HCT116 (cell line): ENCODE measurements around the gene CDC42BPB. TPM values are rescaled to one million over a fixed set of nuclear protein-coding genes. Genes with fewer than 3 reads are reported as not detected.

Source experiments
- ATAC-seq: fragments of 200-7000 bp; cut with Tn5 transposase; 2 replicates; pipeline ENCODE4 v1.9.1; 2020; ENCODE audit warnings: mild to moderate bottlenecking, moderate library complexity
- Bru-seq: library from RNA; stranded (reverse); fragments of 400-500 nt; gene quantifications from one replicate; lab custom pipeline; 2021; lab: Mats Ljungman, UMichigan
- BruChase-seq, 2 experiments: library from RNA; stranded (reverse); fragments of 400-500 nt; gene quantifications; one replicate each; lab custom pipeline; 2021; lab: Mats Ljungman, UMichigan
- BruUV-seq: library from RNA; stranded (reverse); fragments of 400-500 nt; replicated peaks from 2 replicates; lab custom pipeline; 2021; lab: Mats Ljungman, UMichigan
- CTCF ChIA-PET: fragments of 300-600 bp; sonication (Branson Sonifier 250); formaldehyde crosslinking; loops from one replicate; lab custom pipeline; 2021; ENCODE audit warnings: antibody characterized with exemption; lab: Charles Lee
- POLR2A ChIA-PET: fragments of 300-600, 350-600 bp; sonication (Branson Sonifier 250); formaldehyde crosslinking; loops from one replicate; lab custom pipeline; 2021; ENCODE audit warnings: antibody characterized with exemption; lab: Charles Lee
- RAD21 ChIA-PET, 2 experiments: fragments of 300-600 bp; sonication (Branson Sonifier 250); formaldehyde crosslinking; loops; one replicate each; lab custom pipeline; 2023; ENCODE audit warnings: low total read pairs in 2 of 2; ENCODE audit not compliant: uncharacterized antibody in 2 of 2, unreplicated experiment in 2 of 2, low non-redundant PET in 1 of 2; lab: Charles Lee
- DNase-seq: peaks from one replicate; pipeline ENCODE4 v3.0.0-alpha.2; 2010; ENCODE audit warnings: low read depth, low spot score
- H2AFZ ChIP-seq: fragments of 200-600 bp; shearing (Covaris generic), sonication (generic); 2 replicates; pipeline ENCODE4 v1.6.1; 2017; ENCODE audit warnings: low read depth, mixed run types, mixed read lengths, antibody characterized with exemption, low read length; ENCODE audit not compliant: poor library complexity, severe bottlenecking
- H3K27ac ChIP-seq: 2 replicates; pipeline ENCODE4 v1.5.1; 2012; ENCODE audit warnings: low read depth, low read length
- H3K27me3 ChIP-seq: fragments of 200-600 bp; sonication (generic); 2 replicates; pipeline ENCODE4 v1.6.1; 2016; ENCODE audit warnings: mixed run types, low read length, mixed read lengths; ENCODE audit not compliant: insufficient read depth
- H3K36me3 ChIP-seq, 2 experiments: fragments of 200-500 bp in 1 of 2; fragments of 200-600 bp in 1 of 2; sonication (Bioruptor generic) in 1 of 2; sonication (generic) in 1 of 2; 2 replicates each; pipeline versions ENCODE4 v1.5.1 to v1.6.1; 2014 to 2016; ENCODE audit warnings: low read length in 2 of 2, inconsistent platforms in 1 of 2, mixed read lengths in 1 of 2, mixed run types in 1 of 2; ENCODE audit not compliant: insufficient read depth in 2 of 2, control insufficient read depth in 1 of 2
- H3K4me1 ChIP-seq, 2 experiments: fragments of 200-600 bp in 1 of 2; sonication (generic) in 1 of 2; 2 replicates each; pipeline versions ENCODE4 v1.5.1 to v1.6.1; 2012 to 2017; ENCODE audit warnings: low read length in 2 of 2, inconsistent platforms in 1 of 2, mild to moderate bottlenecking in 1 of 2, mixed read lengths in 1 of 2, mixed run types in 1 of 2, moderate library complexity in 1 of 2; ENCODE audit not compliant: insufficient read depth in 2 of 2, control insufficient read depth in 1 of 2
- H3K4me2 ChIP-seq: fragments of 200-600 bp; sonication (generic); 2 replicates; pipeline ENCODE4 v1.6.1; 2017; ENCODE audit warnings: mixed run types, low read length, mixed read lengths
- H3K4me3 ChIP-seq, 2 experiments: fragments of 200-600 bp in 1 of 2; sonication (generic) in 1 of 2; replicated peaks in 1 of 2; 2 replicates each; pipeline ENCODE4 v1.5.1; 2011 to 2016; ENCODE audit warnings: low read length in 2 of 2, control low read depth in 1 of 2, low read depth in 1 of 2, mild to moderate bottlenecking in 1 of 2, mixed read lengths in 1 of 2, mixed run types in 1 of 2
- H3K79me2 ChIP-seq: fragments of 200-600 bp; sonication (generic); 2 replicates; pipeline ENCODE4 v1.6.1; 2017; ENCODE audit warnings: mild to moderate bottlenecking, mixed run types, low read length, moderate library complexity, mixed read lengths; ENCODE audit not compliant: insufficient read depth
- H3K9ac ChIP-seq: fragments of 200-600 bp; sonication (generic); 2 replicates; pipeline ENCODE4 v1.6.1; 2016; ENCODE audit warnings: low read length, mixed read lengths
- H3K9me2 ChIP-seq: fragments of 200-600 bp; sonication (generic), shearing (Covaris generic); 2 replicates; pipeline ENCODE4 v1.6.1; 2017; ENCODE audit warnings: mixed run types, mild to moderate bottlenecking, moderate library complexity; ENCODE audit not compliant: insufficient read depth
- H3K9me3 ChIP-seq, 2 experiments: fragments of 200-500 bp in 1 of 2; fragments of 200-600 bp in 1 of 2; sonication (Bioruptor generic) in 1 of 2; sonication (generic) in 1 of 2; 2 replicates each; pipeline ENCODE4 v1.6.1; 2014 to 2017; ENCODE audit warnings: low read length in 2 of 2, mixed read lengths in 2 of 2, inconsistent platforms in 1 of 2, low read depth in 1 of 2, mild to moderate bottlenecking in 1 of 2, mixed run types in 1 of 2, moderate library complexity in 1 of 2; ENCODE audit not compliant: control insufficient read depth in 1 of 2, insufficient read depth in 1 of 2
- H4K20me1 ChIP-seq: fragments of 200-600 bp; sonication (generic), shearing (Covaris generic); 2 replicates; pipeline ENCODE4 v1.6.1; 2017; ENCODE audit warnings: mixed run types, mild to moderate bottlenecking, moderate library complexity; ENCODE audit not compliant: insufficient read depth
- ATF3 ChIP-seq: IDR thresholded peaks from 2 replicates; pipeline ENCODE4 v1.6.1; 2012
- EGR1 ChIP-seq: IDR thresholded peaks from 2 replicates; pipeline ENCODE4 v1.6.1; 2012; ENCODE audit warnings: low read depth
- JUND ChIP-seq: IDR thresholded peaks from 2 replicates; pipeline ENCODE4 v1.6.1; 2012
- MAX ChIP-seq: IDR thresholded peaks from 2 replicates; pipeline ENCODE4 v1.6.1; 2012
- POLR2A ChIP-seq: IDR thresholded peaks from 2 replicates; pipeline ENCODE4 v1.7.0; 2011; ENCODE audit warnings: borderline replicate concordance; ENCODE audit not compliant: insufficient read depth, insufficient read length; ENCODE audit errors: extremely low read depth
- POLR2AphosphoS5 ChIP-seq: IDR thresholded peaks from 2 replicates; pipeline ENCODE4 v1.6.1; 2011; ENCODE audit warnings: mild to moderate bottlenecking, low read depth, low read length, moderate library complexity
- REST ChIP-seq: IDR thresholded peaks from 2 replicates; pipeline ENCODE4 v1.6.1; 2012; ENCODE audit warnings: low read depth
- SIN3A ChIP-seq: IDR thresholded peaks from 2 replicates; pipeline ENCODE4 v1.6.1; 2012; ENCODE audit warnings: low read depth
- YY1 ChIP-seq: IDR thresholded peaks from 2 replicates; pipeline ENCODE4 v1.6.1; 2011; ENCODE audit warnings: low read length, low read depth, moderate library complexity, mild to moderate bottlenecking; ENCODE audit not compliant: insufficient replicate concordance; ENCODE audit errors: extremely low read depth
- ZBTB33 ChIP-seq: IDR thresholded peaks from 2 replicates; pipeline ENCODE4 v1.6.1; 2011; ENCODE audit warnings: mild to moderate bottlenecking, low read length, moderate library complexity; ENCODE audit not compliant: insufficient replicate concordance; ENCODE audit errors: extremely low read depth
- ZFX ChIP-seq: fragments of 450-650 bp; IDR thresholded peaks from 2 replicates; pipeline ENCODE4 v1.6.1; 2017
- ZNF274 ChIP-seq: fragments of 200-500 bp; sonication (Bioruptor generic); IDR thresholded peaks from 2 replicates; pipeline ENCODE4 v1.6.1; 2014; ENCODE audit warnings: mild to moderate bottlenecking, low read depth, low read length, inconsistent platforms
- intact Hi-C: fragments of 100-400 bp; cut with micrococcal nuclease; formaldehyde crosslinking; loops from 2 replicates; pipeline ENCODE4 v1.10.0; 2022
- long read RNA-seq: library from polyadenylated mRNA; unstranded; transcript quantifications from one replicate; pipeline ENCODE4 v2.0.0, GENCODE V29; 2021; ENCODE audit not compliant: unreplicated experiment
- polyA plus RNA-seq: library from polyadenylated mRNA; unstranded; fragments of >200 nt; gene quantifications from 2 replicates; pipeline ENCODE4 v1.2.1, GENCODE V29; 2012; ENCODE audit warnings: missing spikeins
- total RNA-seq: library from RNA; stranded (reverse); gene quantifications from one replicate; pipeline ENCODE4 v1.2.1, GENCODE V29; 2021; ENCODE audit not compliant: unreplicated experiment

The CDC42BPB gene
- total RNA-seq (85.6 TPM), Bru-seq, nascent RNA (percentile 79 among the genes with signal in this experiment), BruChase-seq, experiment 1, labeled RNA remaining after a 6-hour chase (percentile 86 among the genes with signal in this experiment), BruChase-seq, experiment 2, labeled RNA remaining after a 2-hour chase (percentile 81 among the genes with signal in this experiment)
- polyA plus RNA-seq = 81.0 and 89.0 TPM in 2 replicates
- long read RNA-seq, partial matches to known transcripts = 36 of 45 reads
- long read RNA-seq, other reads (novel, unspliced or antisense) = 9 of 45 reads

GRCh38 chr14:103057372-103058163 is at the start of gene CDC42BPB:
Gene CDC42BPB (minus strand): TSS chr14:103057549. CDS start chr14:103057173, 376 bp downstream.
- Histone ChIP-seq H3K4me1 (peaks cover 9 to 26% of the 10 kb centered on the region in 2 experiments; a peak in 3 of 4 replicates), H3K9me3 (no peaks in the 10 kb centered on the region), H3K4me3 (peak within 1 kb of the TSS; percentile 76 to 79), H3K36me3 (0 out of 4 replicates have a peak, but pooled peaks cover 0 to 3% of the 10 kb centered on the region in 2 experiments), H3K4me2 (peak within 1 kb of the TSS; percentile 97), H4K20me1 (no peaks in the 10 kb centered on the region; the same call in 1 of the 2 replicates), H3K9me2 (no peaks in the 10 kb centered on the region), H2AFZ (no peak within 1 kb of the TSS), H3K9ac (peak within 1 kb of the TSS; percentile 79), H3K27ac (peak within 1 kb of the TSS; percentile 97), H3K27me3 (no peaks in the 10 kb centered on the region), H3K79me2 (peaks cover 37% of the 10 kb centered on the region)
- ATAC-seq (peak; percentile 95), DNase-seq (peak; percentile 74)
- ChIA-PET RAD21 (no interaction called here), CTCF (no interaction called here), POLR2A (interaction anchor here (1.3 kb wide), 1 partner anchor 13 kb away, joined by 3 read pairs; no protein-coding TSS in a partner anchor)
- intact Hi-C loops = no loop called here
- no TSS peak for BruUV-seq
- TF ChIP-seq EGR1 (no peak), ZBTB33 (peak; percentile 50), JUND (no peak), MAX (peak; percentile 60; the same call in 1 of the 2 replicates), SIN3A (peak; percentile 60), POLR2AphosphoS5 (peak; percentile 67), ZNF274 (no peak), REST (no peak), ATF3 (no peak), YY1 (peak; percentile 4), POLR2A (no peak), ZFX (peak; percentile 1; the same call in 1 of the 2 replicates)
